GM19193 (cell line): ENCODE results near the gene MRPL48.
A peak's percentile ranks its signal among the peaks of the same experiment; 100 is the strongest.

Experiments used
- POLR2A ChIP-seq: IDR thresholded peaks from 4 replicates; pipeline ENCODE4 v1.6.1; 2011; ENCODE audit not compliant: insufficient read depth, insufficient read length; ENCODE audit errors: extremely low read depth

Gene MRPL48

GRCh38 chr11:73761403-73761945 lies 26.2 kb upstream of the MRPL48 start:
- no peak for TF ChIP-seq POLR2A

- no peak for TF ChIP-seq POLR2A
These were observed 24.9 kb upstream of the MRPL48 start for GRCh38 chr11:73762732-73763131.

DNA sequence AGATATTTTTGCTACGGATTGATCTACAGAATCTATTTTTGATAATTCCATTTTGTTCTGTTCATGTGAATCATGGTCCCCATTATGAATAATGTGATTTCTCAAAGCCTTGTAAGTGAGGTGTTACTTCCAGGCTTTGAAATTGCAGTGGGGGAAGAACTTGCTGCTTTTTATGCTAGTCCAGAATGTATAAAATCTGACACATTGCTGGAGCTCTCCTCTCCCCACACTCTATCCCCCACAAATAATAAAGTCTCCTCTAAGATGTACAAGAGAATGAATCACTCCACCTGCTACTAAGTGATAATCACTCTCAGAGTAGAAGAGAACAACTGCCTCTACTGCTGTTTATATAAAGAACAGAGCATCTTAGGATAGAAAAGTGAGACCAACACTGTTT lies 20.9 kb upstream of the MRPL48 start:
- no peak for TF ChIP-seq POLR2A

DNA sequence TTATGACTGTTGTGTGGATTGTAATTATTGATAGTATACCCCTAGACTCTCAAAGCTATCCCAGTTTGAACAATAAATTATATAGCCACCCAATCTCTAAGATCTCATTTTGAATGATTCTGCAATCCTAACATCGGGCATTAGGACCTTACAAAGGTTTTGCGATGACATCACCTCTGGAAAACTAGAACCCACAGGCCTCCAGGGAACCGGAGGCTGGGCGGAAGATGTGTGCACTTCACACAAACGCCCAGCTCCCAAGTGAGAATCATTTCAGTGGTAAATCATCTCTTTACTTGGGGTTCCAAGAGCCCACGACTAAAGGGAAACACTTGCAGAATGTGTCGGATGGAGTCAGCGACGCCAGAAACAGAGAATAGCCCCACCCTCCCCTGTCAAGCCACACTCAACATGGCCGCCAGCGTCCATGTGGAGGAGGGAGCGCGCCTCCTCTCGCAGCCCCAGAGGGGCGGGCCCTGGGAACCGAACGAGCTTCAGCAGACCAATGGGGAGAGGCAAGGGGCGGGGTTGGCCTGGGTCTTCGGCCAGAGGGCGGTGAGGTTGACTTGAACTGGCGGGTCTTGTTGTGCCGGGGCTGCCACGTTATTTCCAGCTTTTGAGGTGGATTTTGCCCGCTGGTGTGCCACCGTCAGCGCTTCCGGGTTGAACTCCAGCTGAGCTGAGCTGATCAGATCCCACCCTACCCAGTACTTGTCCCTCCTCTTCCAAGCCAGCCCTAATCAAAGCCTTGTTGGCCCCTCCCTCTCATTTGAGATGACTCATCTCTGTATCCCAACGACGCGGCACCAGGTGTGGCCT lies 8.4 kb upstream of the MRPL48 start:
- peak; percentile 75 for TF ChIP-seq POLR2A

DNA sequence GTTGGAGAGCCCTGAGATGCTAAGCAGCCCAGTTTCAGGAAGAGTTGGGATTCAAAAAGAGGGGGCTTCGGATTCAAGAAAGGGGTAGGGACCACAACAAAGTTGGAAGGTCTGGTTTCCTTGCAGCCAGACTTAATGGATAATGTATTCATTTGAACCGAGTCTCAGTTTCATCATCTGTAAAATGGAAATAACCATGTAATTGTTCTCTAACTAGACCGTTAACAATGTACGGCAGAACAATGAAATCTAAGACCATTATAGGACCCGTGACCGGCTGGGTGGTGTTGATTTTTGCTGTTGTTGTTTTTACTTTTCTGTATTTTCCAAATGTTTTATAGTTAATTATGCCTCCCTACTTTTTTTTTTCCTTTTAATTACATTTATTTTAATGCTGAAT lies 6.4 kb upstream of the MRPL48 start:
- TF ChIP-seq POLR2A, result no peak

DNA sequence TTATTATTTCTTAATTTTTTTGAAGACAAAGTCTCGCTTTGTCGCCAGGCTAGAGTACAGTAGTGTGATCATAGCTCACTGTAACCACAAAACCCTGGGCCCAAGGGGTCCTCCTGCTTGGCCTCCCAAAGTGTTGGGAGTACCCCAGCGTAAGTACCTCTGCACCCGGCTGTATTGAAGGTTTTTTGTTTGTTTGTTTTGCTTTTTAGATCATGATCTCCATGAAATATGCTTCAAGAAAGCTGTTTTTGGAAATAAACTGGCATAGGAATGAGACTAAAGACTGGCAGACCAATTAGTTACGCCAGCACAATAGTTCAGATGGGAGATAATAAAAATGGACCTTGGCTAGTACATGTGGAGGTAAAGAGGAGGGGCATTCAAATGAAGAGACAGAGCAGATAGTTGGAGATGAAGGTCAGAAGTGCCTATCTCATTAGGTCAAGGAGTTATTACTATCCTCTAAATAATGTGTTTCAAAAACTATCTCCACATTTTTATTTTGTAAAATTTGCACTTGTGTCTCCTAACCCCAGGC lies 4.1 kb upstream of the MRPL48 start:
- no peak for TF ChIP-seq POLR2A

- no peak for TF ChIP-seq POLR2A
These were observed 3.5 kb upstream of the MRPL48 start for GRCh38 chr11:73784080-73784634.

- no peak for TF ChIP-seq POLR2A
These were observed 2.9 kb upstream of the MRPL48 start for GRCh38 chr11:73784734-73785133.

DNA sequence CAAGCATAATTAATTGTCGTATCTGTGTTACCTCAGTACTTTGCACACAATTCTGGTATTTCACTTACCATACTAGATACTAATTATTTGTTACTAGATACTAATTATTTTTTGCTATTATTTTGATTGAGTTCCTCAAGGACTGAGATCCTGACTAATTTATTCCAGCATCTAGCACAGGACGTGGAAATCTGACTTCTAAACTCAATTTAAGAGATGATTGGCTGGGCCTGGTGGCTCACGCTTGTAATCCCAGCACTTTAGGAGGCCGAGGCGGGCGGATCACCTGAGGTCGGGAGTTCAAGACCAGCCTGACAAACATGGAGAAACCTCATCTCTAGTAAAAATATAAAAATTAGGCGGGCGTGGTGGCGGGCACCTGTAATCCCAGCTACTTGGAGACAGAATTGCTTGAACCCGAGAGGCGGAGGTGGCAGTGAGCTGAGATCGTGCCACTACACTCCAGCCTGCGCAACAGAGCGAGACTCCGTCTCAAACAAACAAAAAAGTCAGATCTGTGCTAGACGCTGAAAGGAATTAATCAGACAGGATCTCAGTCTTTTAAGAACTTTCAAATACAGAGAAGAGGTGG lies 527 bp upstream of the MRPL48 start:
- no peak for TF ChIP-seq POLR2A

- TF ChIP-seq POLR2A, result no peak
These were observed 1.6 kb downstream of the MRPL48 start for GRCh38 chr11:73789279-73789670.

DNA sequence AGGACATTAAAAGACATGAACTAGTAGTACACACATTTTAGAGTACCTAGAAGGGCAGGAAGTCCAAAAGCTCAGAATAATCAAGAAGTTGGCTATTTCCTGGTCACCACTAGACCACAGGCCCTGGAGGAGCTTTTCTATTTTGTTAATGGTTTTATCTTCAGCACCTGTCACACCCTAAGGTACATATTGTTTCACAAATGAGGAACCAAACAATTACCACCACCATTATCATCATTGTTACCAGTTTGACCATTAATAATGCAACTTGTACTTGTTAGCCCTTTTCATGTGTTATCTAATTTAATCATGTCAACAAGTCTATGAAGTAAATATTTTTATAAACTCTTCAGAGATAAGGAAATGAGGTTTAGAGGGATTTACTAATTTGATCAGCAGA lies 4.9 kb downstream of the MRPL48 start:
- no peak for TF ChIP-seq POLR2A

- TF ChIP-seq POLR2A, result no peak
These were observed 8.4 kb downstream of the MRPL48 start for GRCh38 chr11:73795925-73796632.

- TF ChIP-seq POLR2A, result no peak
These were observed 9.8 kb downstream of the MRPL48 start for GRCh38 chr11:73797457-73797856.

- no peak for TF ChIP-seq POLR2A
These were observed 12.7 kb downstream of the MRPL48 start for GRCh38 chr11:73800276-73800806.

GRCh38 chr11:73801136-73801535 lies 13.5 kb downstream of the MRPL48 start:
- no peak for TF ChIP-seq POLR2A
